Thoracic aorta (tissue), 2 donors: Measurements from ENCODE around the gene PPP3R1. TPM values are rescaled to one million over a fixed set of nuclear protein-coding genes. Genes with fewer than 3 reads are reported as not detected.

Experiments
- ATAC-seq: fragments of 150-250 bp; one replicate; pipeline ENCODE4 v1.8.0; 2017; ENCODE audit warnings: low read depth; ENCODE audit not compliant: insufficient number of reproducible peaks, low FRiP score
- DNase-seq: peaks from one replicate; pipeline ENCODE4 v3.0.0-alpha.2; 2020; ENCODE audit warnings: low spot score
- H3K27ac ChIP-seq, 2 donors: fragments of 200-600 bp; sonication (generic); 1 replicate in 1 of 2; 2 replicates in 1 of 2; pipeline ENCODE4 v1.5.1; 2016; ENCODE audit warnings: mild to moderate bottlenecking in 2 of 2, moderate library complexity in 2 of 2
- H3K27me3 ChIP-seq: fragments of 200-600 bp; sonication (generic); replicated peaks from 2 replicates; pipeline ENCODE4 v1.6.0; 2016; ENCODE audit warnings: mild to moderate bottlenecking; ENCODE audit not compliant: insufficient read depth
- H3K36me3 ChIP-seq: fragments of 200-600 bp; sonication (generic); one replicate; pipeline ENCODE4 v1.5.1; 2016
- H3K4me1 ChIP-seq, 2 donors: fragments of 200-600 bp; sonication (generic); 1 replicate in 1 of 2; 2 replicates in 1 of 2; pipeline versions ENCODE4 v1.5.1 to v1.6.0; 2016; ENCODE audit warnings: low read depth in 2 of 2, mild to moderate bottlenecking in 1 of 2; ENCODE audit not compliant: control insufficient read depth in 1 of 2
- H3K4me3 ChIP-seq: fragments of 200-600 bp; sonication (generic); 2 replicates; pipeline ENCODE4 v1.5.1; 2016; ENCODE audit warnings: mild to moderate bottlenecking
- H3K9me3 ChIP-seq: fragments of 200-600 bp; sonication (generic); 2 replicates; pipeline ENCODE4 v1.5.1; 2016
- total RNA-seq, 2 donors: library from RNA; depleted of rRNA; stranded (reverse); fragments of >200 nt; gene quantifications; one replicate each; pipeline versions ENCODE4 v1.1.0 to v1.2.3, GENCODE V29; 2016
- TF ChIP-seq, protein P1 (sequence below): fragments of 200-600 bp; sonication (generic); IDR thresholded peaks from one replicate; pipeline ENCODE4 v1.5.1; 2019; ENCODE audit warnings: antibody characterized with exemption

PPP3R1 gene
- total RNA-seq, 2 donors from 2014 or later = 27.1 to 39.3 TPM

DNA sequence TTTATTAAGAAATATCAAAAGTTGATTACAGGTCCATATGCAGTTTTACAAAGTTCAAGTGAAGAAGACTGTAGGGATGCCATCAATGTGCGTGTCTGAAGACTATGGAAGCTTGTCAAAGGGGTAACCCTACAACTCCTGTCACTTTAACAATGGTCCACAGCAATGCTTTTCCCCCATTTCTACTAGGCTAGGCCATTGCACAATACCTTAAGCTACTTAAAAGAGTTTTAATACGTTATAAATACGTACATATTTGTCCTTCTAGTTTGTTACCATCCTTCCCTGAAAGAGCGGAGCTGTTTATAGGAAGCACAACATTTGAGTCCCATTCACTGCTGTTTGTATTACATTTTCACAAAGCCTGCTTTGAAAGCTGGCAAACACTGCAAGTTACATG is 40.7 kb upstream of the PPP3R1 start:
- Histone ChIP-seq H3K27ac (no peak overlapping the region), H3K36me3 (no peaks in the 10 kb centered on the region), H3K4me1 (peaks cover 3 to 7% of the 10 kb centered on the region in 2 donors), H3K4me3 (no peak overlapping the region), H3K27me3 (no peaks in the 10 kb centered on the region), H3K9me3 (no peaks in the 10 kb centered on the region)
- TF ChIP-seq, protein P1, sequence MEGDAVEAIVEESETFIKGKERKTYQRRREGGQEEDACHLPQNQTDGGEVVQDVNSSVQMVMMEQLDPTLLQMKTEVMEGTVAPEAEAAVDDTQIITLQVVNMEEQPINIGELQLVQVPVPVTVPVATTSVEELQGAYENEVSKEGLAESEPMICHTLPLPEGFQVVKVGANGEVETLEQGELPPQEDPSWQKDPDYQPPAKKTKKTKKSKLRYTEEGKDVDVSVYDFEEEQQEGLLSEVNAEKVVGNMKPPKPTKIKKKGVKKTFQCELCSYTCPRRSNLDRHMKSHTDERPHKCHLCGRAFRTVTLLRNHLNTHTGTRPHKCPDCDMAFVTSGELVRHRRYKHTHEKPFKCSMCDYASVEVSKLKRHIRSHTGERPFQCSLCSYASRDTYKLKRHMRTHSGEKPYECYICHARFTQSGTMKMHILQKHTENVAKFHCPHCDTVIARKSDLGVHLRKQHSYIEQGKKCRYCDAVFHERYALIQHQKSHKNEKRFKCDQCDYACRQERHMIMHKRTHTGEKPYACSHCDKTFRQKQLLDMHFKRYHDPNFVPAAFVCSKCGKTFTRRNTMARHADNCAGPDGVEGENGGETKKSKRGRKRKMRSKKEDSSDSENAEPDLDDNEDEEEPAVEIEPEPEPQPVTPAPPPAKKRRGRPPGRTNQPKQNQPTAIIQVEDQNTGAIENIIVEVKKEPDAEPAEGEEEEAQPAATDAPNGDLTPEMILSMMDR = no peak
- ATAC-seq (no peak), DNase-seq (no peak)

DNA sequence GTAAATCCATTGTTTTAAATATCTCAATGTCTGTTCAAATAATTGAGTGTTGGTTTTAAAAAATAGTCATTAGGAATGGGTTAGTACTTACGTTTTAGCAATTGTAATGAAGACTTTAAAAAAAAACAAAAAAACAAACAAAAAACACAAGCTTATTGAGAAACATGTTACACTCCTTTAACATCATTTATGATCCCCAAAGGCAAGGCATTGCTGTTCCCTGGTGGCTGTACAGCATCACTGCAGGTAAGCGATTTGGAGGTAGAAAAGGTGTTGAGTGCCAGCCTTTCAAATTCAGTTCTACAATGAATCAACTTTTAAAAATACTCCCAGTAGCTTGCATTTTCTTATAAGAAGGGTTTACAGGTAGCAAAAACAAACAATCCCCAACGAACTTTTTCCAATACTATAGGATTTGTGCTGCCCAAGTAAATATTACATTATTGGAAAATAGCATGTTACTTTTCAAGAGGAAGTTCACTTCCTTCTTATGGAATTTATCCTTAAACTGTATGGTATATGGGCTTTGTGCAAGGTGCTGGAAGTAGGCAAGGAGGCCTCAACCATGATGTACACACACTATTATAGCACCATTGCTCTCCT is 39.9 kb upstream of the PPP3R1 start:
- H3K27me3 ChIP-seq = no peaks in the 10 kb centered on the region
- H3K27ac ChIP-seq = no peak overlapping the region
- TF ChIP-seq, protein P1 = peak; percentile 42
- DNase-seq (no peak), ATAC-seq (no peak)
- H3K4me1 ChIP-seq = peaks cover 9 to 13% of the 10 kb centered on the region in 2 donors
- H3K4me3 ChIP-seq = no peak overlapping the region
- no peaks in the 10 kb centered on the region for H3K9me3 ChIP-seq
- H3K36me3 ChIP-seq = no peaks in the 10 kb centered on the region

DNA sequence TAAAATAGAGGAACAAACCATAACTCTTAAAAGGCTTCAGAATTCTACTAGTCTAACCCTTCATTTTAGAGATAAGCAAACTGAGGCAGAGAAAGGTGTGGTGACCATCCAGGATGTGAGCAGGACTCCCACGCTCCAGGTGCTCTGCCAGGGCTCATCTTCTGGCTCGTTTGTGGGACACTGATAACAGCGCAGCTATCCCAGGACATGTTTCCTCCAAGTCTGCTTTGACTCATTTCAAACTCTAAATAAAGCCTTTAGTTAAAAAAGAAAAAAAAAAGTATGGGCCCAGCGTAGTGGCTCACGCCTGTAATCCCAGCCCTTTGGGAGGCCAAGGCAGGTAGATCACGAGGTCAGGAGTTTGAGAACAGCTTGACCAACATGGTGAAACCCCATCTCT is 39.0 kb upstream of the PPP3R1 start:
- Histone ChIP-seq H3K9me3 (no peaks in the 10 kb centered on the region), H3K36me3 (no peaks in the 10 kb centered on the region), H3K4me1 (peaks cover 10 to 14% of the 10 kb centered on the region in 2 donors), H3K27ac (no peak overlapping the region), H3K27me3 (no peaks in the 10 kb centered on the region), H3K4me3 (no peak overlapping the region)
- ATAC-seq = no peak
- DNase-seq = no peak
- TF ChIP-seq, protein P1 = no peak

DNA sequence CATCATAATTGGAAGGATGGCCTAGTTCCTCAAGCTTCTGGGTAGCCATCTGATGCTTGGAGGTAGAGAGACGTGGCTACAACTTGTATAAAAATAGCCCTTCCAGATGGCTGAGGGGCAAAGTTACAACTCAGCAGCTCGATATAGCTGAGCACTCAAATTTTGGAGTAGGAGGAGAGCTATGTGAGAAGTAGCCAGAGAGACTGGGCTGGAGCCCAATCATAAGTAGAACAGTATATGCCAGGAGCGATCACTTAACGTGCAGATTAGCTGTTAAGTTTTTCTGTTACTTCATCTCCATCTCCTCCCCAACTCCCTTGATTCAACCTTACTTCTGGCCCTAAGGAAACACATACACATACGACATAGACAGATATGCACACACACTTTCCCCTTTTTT is 38.6 kb upstream of the PPP3R1 start:
- no peaks in the 10 kb centered on the region for H3K9me3 ChIP-seq
- no peaks in the 10 kb centered on the region for H3K36me3 ChIP-seq
- no peak overlapping the region for H3K4me3 ChIP-seq
- no peaks in the 10 kb centered on the region for H3K27me3 ChIP-seq
- H3K4me1 ChIP-seq = peaks cover 10 to 14% of the 10 kb centered on the region in 2 donors
- ATAC-seq (no peak), DNase-seq (no peak)
- TF ChIP-seq, protein P1 = no peak
- no peak overlapping the region for H3K27ac ChIP-seq

DNA sequence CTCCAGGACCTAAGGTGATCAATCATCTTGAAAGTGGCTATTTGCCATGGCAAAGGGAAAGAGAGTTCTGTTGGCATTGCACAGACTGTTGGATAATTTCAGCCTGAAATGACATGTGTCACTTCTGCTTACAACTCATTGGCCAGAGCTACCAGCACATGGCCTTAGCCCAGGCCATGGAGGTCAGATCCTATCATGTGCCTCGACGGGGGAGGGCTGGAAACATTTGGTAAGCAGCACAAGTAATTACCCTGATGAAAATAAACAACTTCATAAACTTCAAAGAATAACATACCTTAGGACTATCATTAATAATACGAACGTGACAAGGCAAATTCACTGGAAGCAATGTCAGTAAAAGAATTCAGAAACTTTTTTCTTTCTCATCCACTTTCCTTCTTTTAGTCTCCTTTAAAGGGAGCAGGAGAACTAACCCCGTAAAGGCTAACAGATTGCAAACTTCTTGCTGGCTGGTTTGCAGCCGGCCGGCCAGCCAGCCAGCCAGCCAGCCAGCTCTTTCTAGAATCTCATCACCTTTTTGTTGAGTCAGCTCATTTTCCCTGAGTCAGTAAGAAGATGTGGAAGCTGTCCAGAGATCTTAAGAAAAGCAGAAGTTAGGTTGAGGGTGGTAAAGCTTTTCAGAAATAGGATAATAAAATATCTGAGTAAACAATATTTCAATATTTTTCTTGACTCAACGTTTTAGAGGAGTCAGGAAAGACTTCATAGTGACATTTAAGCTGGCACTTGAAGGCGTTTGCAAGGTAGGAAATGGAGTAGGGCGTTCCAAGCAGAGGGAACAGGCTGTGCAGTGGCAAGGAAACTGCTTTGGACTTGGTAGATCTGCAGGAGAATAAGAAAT is 35.5 kb upstream of the PPP3R1 start:
- no peaks in the 10 kb centered on the region for H3K36me3 ChIP-seq
- H3K27me3 ChIP-seq = no peaks in the 10 kb centered on the region
- no peaks in the 10 kb centered on the region for H3K9me3 ChIP-seq
- TF ChIP-seq, protein P1 = no peak
- DNase-seq (no peak), ATAC-seq (no peak)
- peaks cover 10 to 14% of the 10 kb centered on the region in 2 donors for H3K4me1 ChIP-seq
- H3K4me3 ChIP-seq = peak overlapping the region; percentile 35
- H3K27ac ChIP-seq = peak overlapping the region; percentile 45 to 48
